Kidney (tissue), 14 donors: ENCODE data around the gene FGD1. TPM values are rescaled to one million over a fixed set of nuclear protein-coding genes. Genes with fewer than 3 reads are reported as not detected.

ENCODE experiments used
- DNase-seq, 5 donors: peaks; one replicate each; pipeline ENCODE4 v3.0.0-alpha.2; 2013 to 2020
- FAIRE-seq: peaks from 2 replicates; lab custom pipeline; 2012; peaks lifted over from hg19 to GRCh38; lab: Jason Lieb, UNC
- H3K27ac ChIP-seq, 2 donors: one replicate each; pipeline ENCODE4 v1.7.0; 2013; ENCODE audit warnings: low read depth in 2 of 2, low read length in 2 of 2, inconsistent platforms in 1 of 2
- H3K27me3 ChIP-seq: one replicate; pipeline ENCODE4 v1.7.1; 2013; ENCODE audit warnings: low read length, inconsistent platforms; ENCODE audit not compliant: control insufficient read depth, insufficient read depth
- H3K36me3 ChIP-seq, 3 donors: one replicate each; pipeline versions ENCODE4 v1.7.0 to v1.7.1; 2013; ENCODE audit warnings: low read length in 3 of 3, control low read depth in 1 of 3, inconsistent platforms in 1 of 3; ENCODE audit not compliant: insufficient read depth in 3 of 3, control insufficient read depth in 2 of 3
- H3K4me1 ChIP-seq, 3 donors: one replicate each; pipeline versions ENCODE4 v1.7.0 to v1.7.1; 2013; ENCODE audit warnings: low read length in 3 of 3, inconsistent platforms in 1 of 3, low read depth in 1 of 3; ENCODE audit not compliant: control insufficient read depth in 2 of 3, insufficient read depth in 2 of 3
- H3K4me3 ChIP-seq, 3 donors: one replicate each; pipeline versions ENCODE4 v1.7.0 to v1.8.1; 2013; ENCODE audit warnings: low read length in 3 of 3, control low read depth in 1 of 3, inconsistent platforms in 1 of 3
- H3K9ac ChIP-seq, 3 donors: one replicate each; pipeline versions ENCODE4 v1.7.0 to v1.7.1; 2013; ENCODE audit warnings: low read length in 3 of 3, control low read depth in 1 of 3, inconsistent platforms in 1 of 3
- H3K9me3 ChIP-seq, 3 donors: one replicate each; pipeline versions ENCODE4 v1.7.0 to v1.7.1; 2013; ENCODE audit warnings: low read length in 3 of 3, control low read depth in 1 of 3, inconsistent platforms in 1 of 3; ENCODE audit not compliant: control insufficient read depth in 2 of 3, insufficient read depth in 1 of 3
- CTCF ChIP-seq: IDR thresholded peaks from 3 replicates; pipeline ENCODE4 v1.5.1; 2012; ENCODE audit warnings: mild to moderate bottlenecking, moderate library complexity, borderline replicate concordance; ENCODE audit not compliant: insufficient read depth; ENCODE audit errors: extremely low read depth
- intact Hi-C: fragments of 100-400 bp; cut with DNase I; formaldehyde crosslinking; loops from one replicate; pipeline ENCODE4 v1.11.1; 2022
- polyA plus RNA-seq: library from polyadenylated mRNA; stranded (reverse); fragments of 350-450 nt; fragmentation: Illumina TruSeq; extraction: RNeasy Lipid Tissue Mini Kit (QIAGEN cat#74804); gene quantifications from one replicate; pipeline ENCODE4 v1.2.3, GENCODE V29; 2014; ENCODE audit warnings: low read depth, low replicate concordance; ENCODE audit not compliant: insufficient read depth
- total RNA-seq: library from RNA; stranded (reverse); fragmentation: NEBNext Ultra II Directional; extraction: Animal tissue kit (Norgen Biotek cat#: 25700); gene quantifications from one replicate; pipeline ENCODE4 v1.2.1, GENCODE V29; 2021
- donor health status: control.
- donor health status: control.
- donor health status: control.
- donor health status: control.
- donor health status: control.
- donor health status: DM: yes; HTN: yes; CAD: no.
- donor health status: Normal renal cell carcinoma (clear cell type).

Gene FGD1
- total and polyA plus RNA-seq, 2 donors from 2014 or later: 2.7 to 4.7 TPM

DNA sequence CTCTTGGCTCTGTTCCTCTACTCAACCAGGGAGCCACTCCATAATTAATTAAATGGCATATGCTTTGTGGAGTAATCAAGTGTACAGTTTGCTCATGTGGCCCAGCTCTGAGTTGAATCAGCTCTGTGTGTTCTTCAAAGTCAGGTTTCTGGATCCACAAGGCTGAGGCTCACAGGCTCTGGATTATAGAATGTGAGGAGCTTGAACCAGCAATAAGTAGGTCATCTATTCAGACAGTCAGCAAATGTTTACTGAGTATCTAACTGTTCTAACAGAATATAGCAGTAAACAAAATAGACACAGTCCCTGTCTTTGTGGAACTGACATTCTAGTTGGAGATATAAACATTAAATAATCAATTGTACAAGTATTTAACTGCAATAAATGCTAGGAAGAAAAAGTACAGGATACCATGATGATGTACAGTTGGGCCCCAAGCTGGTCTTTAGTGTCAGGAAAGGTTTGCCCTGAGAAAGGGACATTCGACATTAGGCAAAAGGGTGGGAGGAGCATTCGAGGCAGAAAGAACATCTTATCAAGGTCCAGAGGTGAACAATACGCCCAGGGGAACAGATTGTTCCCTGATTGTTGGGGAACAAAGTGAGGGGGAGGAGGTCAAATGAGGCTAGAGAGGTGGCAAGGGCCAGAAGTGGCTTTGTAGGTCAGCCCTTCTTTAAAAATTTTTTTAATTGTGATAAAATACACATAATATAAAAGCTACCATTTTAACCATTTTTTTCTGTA lies 76.3 kb downstream of the FGD1 start:
- intact Hi-C loops: no loop called here
- Histone ChIP-seq H3K9ac (no peak overlapping the region), H3K27me3 (no peaks in the 10 kb centered on the region), H3K4me3 (no peak overlapping the region), H3K4me1 (no peaks in the 10 kb centered on the region), H3K9me3 (no peaks in the 10 kb centered on the region), H3K36me3 (no peaks in the 10 kb centered on the region), H3K27ac (no peak overlapping the region)
- no peak for FAIRE-seq
- DNase-seq: no peak
- TF ChIP-seq CTCF: no peak

- FAIRE-seq (no peak), DNase-seq (no peak)
- no peak overlapping the region for H3K9ac ChIP-seq
Observed at GRCh38 chrX:54416965-54417364, 79.1 kb downstream of the FGD1 start.

DNA sequence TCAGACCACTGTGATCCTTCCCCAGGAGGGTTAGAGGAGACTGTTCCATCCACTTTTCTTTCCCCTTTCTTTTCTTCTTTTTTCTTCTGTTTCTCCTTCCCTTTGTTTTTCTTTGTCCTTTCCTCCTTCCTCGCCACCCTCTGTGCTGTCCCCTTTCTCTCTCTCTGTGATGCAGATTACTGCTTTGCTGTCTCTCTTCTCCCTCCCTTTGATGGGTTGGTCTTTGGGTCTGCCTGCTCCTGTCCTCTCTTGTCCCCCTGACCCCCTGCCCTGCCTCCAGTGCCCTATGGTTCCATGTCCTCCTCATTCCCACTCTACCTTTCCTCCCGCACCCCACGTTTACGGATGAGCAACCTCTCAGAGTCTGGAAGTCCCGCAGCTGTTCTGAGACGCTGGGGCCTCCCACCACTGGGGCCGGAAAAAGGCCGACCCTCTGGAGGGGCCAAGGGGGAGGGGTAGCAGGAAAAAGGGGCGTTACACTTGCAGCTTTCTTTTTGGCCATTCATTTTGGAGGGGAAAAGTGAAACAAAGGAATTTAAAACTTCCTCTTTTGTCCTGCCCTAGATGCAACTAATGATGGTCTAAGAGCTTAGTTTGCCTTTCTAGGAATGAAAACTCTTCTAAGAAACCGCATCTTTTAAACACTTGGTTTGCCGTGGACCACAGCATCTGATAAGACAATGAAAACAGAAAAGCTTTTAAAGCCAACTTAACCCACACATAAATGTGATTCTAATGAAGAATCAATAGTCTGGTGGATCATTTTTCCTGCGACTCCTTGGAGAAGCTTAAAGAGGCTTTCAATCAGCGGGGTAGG lies 80.3 kb downstream of the FGD1 start:
- Histone ChIP-seq H3K27me3 (no peaks in the 10 kb centered on the region), H3K36me3 (no peaks in the 10 kb centered on the region), H3K9ac (no peak overlapping the region), H3K4me3 (peak overlapping the region in 1 of 3 donors; percentile 46), H3K9me3 (no peaks in the 10 kb centered on the region), H3K27ac (no peak overlapping the region), H3K4me1 (no peaks in the 10 kb centered on the region)
- intact Hi-C loops: no loop called here
- FAIRE-seq: no peak
- peak in 4 of 5 donors; percentile 35 to 68 (median 42) for DNase-seq
- TF ChIP-seq CTCF: no peak

More at GRCh38 chrX:54416965-54417364, 79.1 kb downstream of the FGD1 start:
- no peak overlapping the region for H3K4me3 ChIP-seq
- H3K9me3 ChIP-seq: no peaks in the 10 kb centered on the region
- H3K4me1 ChIP-seq: no peaks in the 10 kb centered on the region
- no peak for TF ChIP-seq CTCF
- no peaks in the 10 kb centered on the region for H3K36me3 ChIP-seq
- intact Hi-C loops: no loop called here
- no peaks in the 10 kb centered on the region for H3K27me3 ChIP-seq
- H3K27ac ChIP-seq: no peak overlapping the region
